Adrenal gland (tissue), 12 donors: ENCODE results near the gene TOP2A. TPM values are rescaled to one million over a fixed set of nuclear protein-coding genes. Genes with fewer than 3 reads are reported as not detected.

Experiments used
- DNase-seq, 7 donors: peaks; one replicate each; pipeline ENCODE4 v3.0.0-alpha.2; 2019 to 2020
- H3K27ac ChIP-seq, 5 donors: fragments of 200-600 bp; sonication (generic) in 4 of 5; 1 replicate in 3 of 5; 2 replicates in 2 of 5; pipeline versions ENCODE4 v1.5.1 to v1.8.0; 2016 to 2020; ENCODE audit warnings: mild to moderate bottlenecking in 1 of 5
- H3K27me3 ChIP-seq: fragments of 200-600 bp; 2 replicates; pipeline ENCODE4 v1.8.0; 2021
- H3K36me3 ChIP-seq, 2 donors: fragments of 200-600 bp; replicated peaks in 1 of 2; 1 replicate in 1 of 2; 2 replicates in 1 of 2; pipeline versions ENCODE4 v1.5.1 to v1.8.0; 2018 to 2022
- H3K4me1 ChIP-seq, 2 donors: fragments of 200-600 bp; replicated peaks in 1 of 2; 1 replicate in 1 of 2; 2 replicates in 1 of 2; pipeline versions ENCODE4 v1.5.1 to v1.8.0; 2018 to 2021
- H3K4me3 ChIP-seq, 4 donors: fragments of 200-600 bp; sonication (generic) in 3 of 4; one replicate each; pipeline ENCODE4 v1.5.1; 2016 to 2018
- H3K9me3 ChIP-seq, 3 donors: fragments of 200-600 bp; sonication (generic) in 1 of 3; replicated peaks in 1 of 3; 1 replicate in 2 of 3; 2 replicates in 1 of 3; pipeline versions ENCODE4 v1.5.1 to v1.8.0; 2016 to 2021
- POLR2A ChIP-seq, 2 donors: fragments of 450-650 bp; IDR thresholded peaks; one replicate each; pipeline ENCODE4 v1.6.1; 2017; ENCODE audit warnings: antibody characterized with exemption in 2 of 2, mild to moderate bottlenecking in 2 of 2, moderate library complexity in 1 of 2
- WGBS, 4 donors: extraction: QIAGEN DNeasy Blood & Tissue Kit in 2 of 4; methylation state at CpG; one replicate each; pipeline versions ENCODE4 v1.1.5 to v1.1.7; 2013 to 2017; 5-methylcytosine and 5-hydroxymethylcytosine counted together
- intact Hi-C, 2 donors: fragments of 100-400 bp; cut with DNase I; formaldehyde crosslinking; loops; one replicate each; pipeline versions ENCODE4 v1.14.1 to v1.15.0; 2022 to 2023
- polyA plus RNA-seq, 3 donors: library from polyadenylated mRNA; stranded (reverse); fragments of 200-250 nt in 2 of 3; fragments of 350-450 nt in 1 of 3; fragmentation: Illumina TruSeq in 1 of 3; extraction: RNeasy Lipid Tissue Mini Kit (QIAGEN cat#74804) in 1 of 3; gene quantifications; one replicate each; pipeline ENCODE4 v1.2.3, GENCODE V29; 2013 to 2014
- total RNA-seq, 9 donors: library from RNA; depleted of rRNA in 4 of 9; stranded (reverse); fragments of >200 nt in 4 of 9; fragments of 120-200 nt in 1 of 9; fragmentation: NEBNext Ultra II Directional in 1 of 9; extraction: Animal tissue kit (Norgen Biotek cat#: 25700) in 1 of 9; gene quantifications; one replicate each; pipeline versions ENCODE4 v1.1.0 to v1.2.4, GENCODE V29; 2013 to 2023
- TF ChIP-seq, protein P1 (sequence below), 6 experiments: fragments of 450-650 bp in 4 of 6; fragments of 200-600 bp in 2 of 6; sonication (generic) in 1 of 6; IDR thresholded peaks; 1 replicate in 5 of 6; 2 replicates in 1 of 6; pipeline versions ENCODE4 v1.5.1 to v1.8.0; 2016 to 2021; ENCODE audit warnings: antibody characterized with exemption in 6 of 6, mild to moderate bottlenecking in 2 of 6, moderate library complexity in 1 of 6
- donor health status: healthy with polysubstance abuse.
- donor health status: Bipolar disorder and iron deficiency.
- donor health status: DM: yes; HTN: yes; CAD: no.
- donor health status: DM: no; HTN: no; CAD: no.
- donor health status: DM: no; HTN: no; CAD: no.
- donor health status: DM: yes; HTN: yes; CAD: no.

TOP2A gene
- total and polyA plus RNA-seq, 12 donors: 0.32 to 51.1 (median 3.8) TPM

DNA sequence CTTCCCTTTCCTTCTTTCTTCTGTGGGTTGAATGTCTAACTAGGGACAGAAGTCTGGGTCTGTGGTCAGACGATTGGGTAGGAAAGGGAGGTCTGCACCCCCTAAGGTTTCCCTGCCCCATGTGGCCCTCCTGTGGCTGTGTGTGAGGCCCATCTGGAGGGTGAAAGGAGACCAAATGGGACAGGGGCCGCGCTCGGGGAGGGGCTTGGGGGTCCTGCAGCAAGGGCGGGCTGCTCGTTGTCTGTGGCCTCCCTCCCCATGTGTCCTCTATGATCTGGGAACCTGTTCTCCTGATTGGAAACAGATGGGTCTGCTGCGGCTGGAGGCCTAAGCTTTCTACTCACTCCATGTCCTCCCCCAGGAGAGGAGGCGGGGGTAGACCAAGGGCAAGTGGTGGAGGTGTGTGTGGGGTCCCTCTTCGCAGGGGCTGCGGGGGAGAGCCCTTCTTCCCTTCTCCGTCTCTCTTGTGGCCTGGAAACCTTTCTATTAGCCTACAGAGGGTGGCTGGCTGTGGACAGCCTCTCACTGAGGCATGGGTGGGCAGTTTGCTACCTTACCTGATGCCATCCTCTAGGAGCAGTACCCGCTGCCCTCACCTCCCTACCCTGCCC lies 44.1 kb upstream of the TOP2A start:
- Histone ChIP-seq H3K36me3 (peaks cover 0 to 14% of the 10 kb centered on the region in 2 donors), H3K9me3 (no peaks in the 10 kb centered on the region), H3K27ac (peak overlapping the region in 2 of 5 donors; percentile 38 to 63), H3K27me3 (no peaks in the 10 kb centered on the region), H3K4me1 (peaks cover 0 to 20% of the 10 kb centered on the region in 2 donors), H3K4me3 (no peak overlapping the region)
- intact Hi-C loops: no loop called here
- peak in 1 of 7 donors; percentile 22 for DNase-seq
- 59 to 72% (median 67%) methylated on average over 10 to 12 of the region's 12 CpGs for WGBS, 4 donors
- TF ChIP-seq, protein P1, sequence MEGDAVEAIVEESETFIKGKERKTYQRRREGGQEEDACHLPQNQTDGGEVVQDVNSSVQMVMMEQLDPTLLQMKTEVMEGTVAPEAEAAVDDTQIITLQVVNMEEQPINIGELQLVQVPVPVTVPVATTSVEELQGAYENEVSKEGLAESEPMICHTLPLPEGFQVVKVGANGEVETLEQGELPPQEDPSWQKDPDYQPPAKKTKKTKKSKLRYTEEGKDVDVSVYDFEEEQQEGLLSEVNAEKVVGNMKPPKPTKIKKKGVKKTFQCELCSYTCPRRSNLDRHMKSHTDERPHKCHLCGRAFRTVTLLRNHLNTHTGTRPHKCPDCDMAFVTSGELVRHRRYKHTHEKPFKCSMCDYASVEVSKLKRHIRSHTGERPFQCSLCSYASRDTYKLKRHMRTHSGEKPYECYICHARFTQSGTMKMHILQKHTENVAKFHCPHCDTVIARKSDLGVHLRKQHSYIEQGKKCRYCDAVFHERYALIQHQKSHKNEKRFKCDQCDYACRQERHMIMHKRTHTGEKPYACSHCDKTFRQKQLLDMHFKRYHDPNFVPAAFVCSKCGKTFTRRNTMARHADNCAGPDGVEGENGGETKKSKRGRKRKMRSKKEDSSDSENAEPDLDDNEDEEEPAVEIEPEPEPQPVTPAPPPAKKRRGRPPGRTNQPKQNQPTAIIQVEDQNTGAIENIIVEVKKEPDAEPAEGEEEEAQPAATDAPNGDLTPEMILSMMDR (IDR thresholded peaks at IDR 0.05): no peak
- no peak for TF ChIP-seq POLR2A (IDR thresholded peaks at IDR 0.05)

DNA sequence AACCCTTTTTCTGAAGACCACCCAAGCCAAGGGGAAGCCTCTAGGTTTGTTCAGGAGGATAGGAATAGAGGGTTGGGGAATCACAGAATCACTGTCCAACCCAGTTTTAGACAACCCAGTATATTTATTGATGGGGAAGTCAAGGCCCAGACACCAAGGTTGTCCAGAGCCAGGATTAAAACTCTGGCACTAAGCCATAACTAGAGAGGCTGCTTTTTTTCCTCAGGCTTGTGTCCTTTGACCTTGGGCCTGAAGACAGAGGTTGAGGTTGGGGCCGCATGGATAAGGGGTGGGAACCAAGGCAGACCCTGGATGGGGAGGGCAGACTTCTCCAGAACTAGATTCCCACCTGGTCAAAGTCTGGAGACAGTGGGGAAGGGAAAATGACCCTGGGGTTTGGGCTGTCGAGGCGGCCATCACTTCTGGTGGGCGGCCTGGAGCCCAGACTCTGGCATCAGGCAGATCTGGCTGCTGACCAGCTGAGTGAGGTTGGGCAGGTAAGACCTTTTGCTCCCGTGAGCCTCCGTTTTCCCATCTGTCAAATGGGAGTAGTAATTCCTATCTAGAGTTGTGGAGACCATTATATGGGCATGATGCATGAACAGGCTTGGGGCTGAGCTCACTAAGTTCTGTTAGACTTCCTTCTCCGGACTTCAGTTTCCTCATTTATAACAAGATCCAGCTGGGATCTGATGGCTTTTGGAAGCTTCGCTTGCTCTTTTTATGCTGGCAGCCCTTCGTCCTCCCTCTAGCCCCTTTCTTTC lies 43.5 kb upstream of the TOP2A start:
- Histone ChIP-seq H3K27ac (peak overlapping the region in 1 of 5 donors; percentile 63), H3K4me1 (peaks cover 0 to 20% of the 10 kb centered on the region in 2 donors), H3K27me3 (no peaks in the 10 kb centered on the region), H3K4me3 (no peak overlapping the region), H3K9me3 (no peaks in the 10 kb centered on the region), H3K36me3 (peaks cover 0 to 21% of the 10 kb centered on the region in 2 donors)
- intact Hi-C loops: no loop called here
- TF ChIP-seq, protein P1 (IDR thresholded peaks at IDR 0.05): no peak
- TF ChIP-seq POLR2A (IDR thresholded peaks at IDR 0.05): no peak
- WGBS, 4 donors: 61 to 74% (median 68%) methylated on average over 9 of the region's 9 CpGs
- peak in 1 of 7 donors; percentile 26 for DNase-seq

DNA sequence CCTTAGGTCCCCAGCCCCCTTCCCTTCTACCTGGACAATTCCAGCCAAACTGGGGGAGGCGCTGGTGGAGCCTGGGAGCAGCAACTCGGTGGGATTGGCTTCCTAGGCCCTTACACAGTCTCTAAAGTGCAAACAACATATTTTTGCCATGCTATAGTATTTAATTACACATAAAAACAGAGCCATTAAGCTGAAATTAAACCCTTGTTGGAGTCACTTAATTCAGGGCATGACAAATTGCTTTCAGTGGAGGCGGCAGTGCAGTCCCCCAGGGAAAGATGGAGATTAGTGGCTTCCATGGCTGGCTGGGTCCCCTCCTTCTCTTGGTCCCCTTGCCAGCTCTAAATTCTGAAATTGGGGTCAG lies 42.9 kb upstream of the TOP2A start:
- TF ChIP-seq, protein P1 (IDR thresholded peaks at IDR 0.05): no peak
- TF ChIP-seq POLR2A (IDR thresholded peaks at IDR 0.05): no peak
- intact Hi-C loops: no loop called here
- H3K4me3 ChIP-seq: no peak overlapping the region
- WGBS, 4 donors: 61 to 78% (median 69%) methylated on average over 1 to 3 of the region's 3 CpGs
- H3K9me3 ChIP-seq: no peaks in the 10 kb centered on the region
- peaks cover 0 to 27% of the 10 kb centered on the region in 2 donors for H3K36me3 ChIP-seq
- DNase-seq: no peak
- H3K27me3 ChIP-seq: no peaks in the 10 kb centered on the region
- H3K27ac ChIP-seq: peak overlapping the region in 1 of 5 donors; percentile 61
- H3K4me1 ChIP-seq: peaks cover 0 to 20% of the 10 kb centered on the region in 2 donors
